Activated T-cell treated with anti-CD3 and anti-CD28 coated beads for 1 hour (primary cell): ENCODE measurements around the gene OPN1LW.
"Not testable (repeated sequence)": the region's sequence is repeated elsewhere in the genome, so short reads cannot be mapped to it uniquely, and the experiment has no call there.

Experiments used
- DNase-seq: peaks from one replicate; pipeline ENCODE4 v3.0.0-alpha.2; 2020; ENCODE audit warnings: low read depth

OPN1LW gene

DNA sequence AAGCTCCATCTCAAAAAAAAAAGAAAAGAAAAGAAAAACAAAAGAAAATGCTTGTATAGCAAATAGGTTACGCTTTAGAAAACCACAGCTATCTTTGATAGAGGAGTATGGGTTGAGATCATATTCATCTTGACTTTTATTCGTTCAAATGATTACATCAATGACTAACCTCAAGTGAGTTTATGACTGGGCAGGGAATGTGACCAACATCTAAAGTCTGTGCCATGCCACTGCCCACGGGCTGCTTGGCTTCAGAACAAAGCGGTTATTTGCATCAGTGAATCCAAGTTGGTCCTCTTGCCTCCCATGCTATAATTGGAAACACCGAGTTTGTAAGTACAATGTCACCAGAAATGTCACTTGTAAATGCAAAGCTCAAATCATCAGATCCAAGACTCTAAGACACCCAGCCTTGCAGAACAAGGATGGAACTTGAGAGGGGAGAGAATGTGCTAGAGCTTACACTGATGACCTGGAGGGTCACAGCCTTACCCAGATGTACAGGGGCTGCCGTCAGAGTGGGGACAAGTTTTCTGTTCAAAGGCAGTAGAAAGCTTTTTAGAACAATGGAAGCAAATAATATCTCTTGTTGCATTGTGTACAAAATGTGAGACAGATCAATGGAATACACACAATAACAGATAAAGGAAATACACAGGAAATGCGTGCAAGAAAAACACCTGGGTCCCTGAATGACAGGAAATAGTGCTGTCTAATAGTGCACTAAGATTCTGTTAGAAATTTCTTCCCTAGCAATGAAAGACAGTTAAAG lies 8.4 kb upstream of the OPN1LW start:
- no peak for DNase-seq

DNA sequence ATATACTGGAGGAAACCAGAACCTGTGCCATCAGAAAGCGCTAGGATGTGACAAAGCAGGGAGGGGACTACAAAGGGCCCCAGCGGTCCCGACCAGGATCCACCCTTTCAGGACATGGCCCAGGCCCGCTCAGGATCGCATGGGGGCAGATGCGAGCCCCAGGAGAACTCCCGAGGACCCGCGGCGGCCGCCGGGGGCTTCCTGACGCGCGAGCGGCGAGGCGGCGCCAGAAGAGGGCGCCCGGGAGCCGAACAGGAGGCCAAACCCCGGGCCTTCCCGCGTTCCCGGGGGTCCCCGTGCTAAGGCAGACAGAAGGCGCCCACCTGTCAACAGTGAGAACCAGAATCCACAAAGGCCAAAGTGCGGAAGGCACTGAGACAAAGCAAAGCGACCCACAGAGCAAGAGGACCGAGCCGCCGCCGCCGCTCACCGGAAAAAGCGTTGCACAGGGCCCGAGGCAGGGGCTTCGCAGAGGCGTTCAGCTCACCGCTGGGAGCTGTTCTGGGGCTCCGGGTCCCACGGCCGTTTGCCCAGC lies 7.3 kb upstream of the OPN1LW start:
- peak; percentile 54 for DNase-seq

DNA sequence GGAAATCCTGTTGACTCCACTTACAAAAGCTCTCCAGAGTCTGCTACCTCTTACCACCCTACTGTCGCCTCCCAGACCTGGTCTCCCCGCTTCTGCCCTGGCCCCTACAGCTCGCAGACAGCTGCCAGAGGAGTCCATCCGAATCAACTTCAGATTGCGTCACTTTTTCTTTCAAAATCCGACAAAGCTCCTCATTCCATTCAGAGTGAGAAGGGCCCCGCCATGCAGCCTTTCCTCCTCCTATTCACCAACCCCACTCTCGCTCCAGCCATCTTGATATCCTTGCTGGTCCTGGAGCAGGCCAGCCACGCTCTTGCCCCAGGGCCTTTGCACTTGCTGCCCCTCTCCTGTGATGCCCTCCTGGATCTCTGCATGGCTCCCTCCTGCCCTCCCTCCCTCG lies 5.2 kb upstream of the OPN1LW start:
- no peak for DNase-seq

DNA sequence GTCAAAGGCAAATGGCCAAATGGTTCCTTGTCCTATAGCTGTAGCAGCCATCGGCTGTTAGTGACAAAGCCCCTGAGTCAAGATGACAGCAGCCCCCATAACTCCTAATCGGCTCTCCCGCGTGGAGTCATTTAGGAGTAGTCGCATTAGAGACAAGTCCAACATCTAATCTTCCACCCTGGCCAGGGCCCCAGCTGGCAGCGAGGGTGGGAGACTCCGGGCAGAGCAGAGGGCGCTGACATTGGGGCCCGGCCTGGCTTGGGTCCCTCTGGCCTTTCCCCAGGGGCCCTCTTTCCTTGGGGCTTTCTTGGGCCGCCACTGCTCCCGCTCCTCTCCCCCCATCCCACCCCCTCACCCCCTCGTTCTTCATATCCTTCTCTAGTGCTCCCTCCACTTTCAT lies 3.8 kb upstream of the OPN1LW start:
- no peak for DNase-seq

DNA sequence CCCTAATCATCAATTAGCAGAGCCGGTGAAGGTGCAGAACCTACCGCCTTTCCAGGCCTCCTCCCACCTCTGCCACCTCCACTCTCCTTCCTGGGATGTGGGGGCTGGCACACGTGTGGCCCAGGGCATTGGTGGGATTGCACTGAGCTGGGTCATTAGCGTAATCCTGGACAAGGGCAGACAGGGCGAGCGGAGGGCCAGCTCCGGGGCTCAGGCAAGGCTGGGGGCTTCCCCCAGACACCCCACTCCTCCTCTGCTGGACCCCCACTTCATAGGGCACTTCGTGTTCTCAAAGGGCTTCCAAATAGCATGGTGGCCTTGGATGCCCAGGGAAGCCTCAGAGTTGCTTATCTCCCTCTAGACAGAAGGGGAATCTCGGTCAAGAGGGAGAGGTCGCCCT lies 3.3 kb upstream of the OPN1LW start:
- DNase-seq, result no peak

DNA sequence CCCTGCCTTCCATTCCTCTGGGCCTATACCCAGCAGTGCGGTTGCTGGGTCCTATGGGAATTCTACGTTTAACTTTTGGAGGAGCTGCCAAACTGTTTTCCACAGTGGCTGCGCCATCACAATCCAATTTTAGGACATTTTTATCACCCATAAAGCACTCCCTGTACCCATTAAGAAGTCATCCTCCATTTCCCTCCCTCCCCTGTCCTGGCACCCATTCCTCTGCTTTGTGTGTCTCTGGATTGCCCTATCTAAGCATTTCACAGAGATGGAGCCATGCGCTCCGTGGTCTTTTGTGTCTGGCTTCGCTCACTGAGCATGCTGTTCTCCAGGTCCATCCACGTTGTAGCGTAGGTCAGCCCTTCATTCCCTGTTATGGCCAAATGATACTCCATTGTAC lies 1.7 kb upstream of the OPN1LW start:
- no peak for DNase-seq

DNA sequence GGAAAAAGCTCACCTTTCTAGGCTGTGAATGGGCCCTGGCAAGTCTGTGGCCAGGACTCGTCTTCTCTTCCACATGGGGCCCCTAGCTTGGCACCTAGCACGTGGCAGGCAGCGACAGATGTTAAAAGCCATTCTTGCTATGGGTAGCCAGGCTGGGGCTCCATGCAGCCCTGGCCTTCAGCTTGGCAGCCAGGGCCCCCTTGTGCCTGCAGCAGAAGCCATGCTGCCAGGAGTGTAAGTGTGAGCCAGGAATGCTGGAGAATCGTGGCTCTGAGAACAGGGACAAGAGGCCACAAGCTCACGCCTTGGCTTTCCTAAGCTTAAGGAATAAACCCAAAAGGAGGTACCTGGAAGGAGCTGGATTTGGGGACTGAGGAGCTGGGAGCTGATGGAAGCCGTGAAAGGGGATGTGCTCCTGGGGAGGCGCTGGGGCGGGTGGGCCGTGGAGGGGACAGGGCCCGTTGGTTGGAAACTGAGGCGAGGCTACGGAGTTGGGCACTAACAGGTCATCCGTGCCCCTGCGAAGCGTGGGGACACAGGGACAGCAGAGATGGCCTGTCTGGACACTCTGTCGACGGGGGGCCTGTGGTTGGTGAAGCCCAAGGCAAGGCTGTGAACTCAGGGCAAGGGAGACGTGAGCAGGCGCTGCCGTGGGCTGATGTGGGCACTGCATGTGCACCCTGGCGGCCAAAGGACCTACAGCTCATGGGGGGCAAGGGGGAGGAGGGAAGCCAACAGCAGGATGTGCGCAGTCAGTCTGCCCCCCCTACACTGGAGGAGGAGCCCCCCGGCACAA lies 895 bp upstream of the OPN1LW start:
- DNase-seq, result no peak

DNA sequence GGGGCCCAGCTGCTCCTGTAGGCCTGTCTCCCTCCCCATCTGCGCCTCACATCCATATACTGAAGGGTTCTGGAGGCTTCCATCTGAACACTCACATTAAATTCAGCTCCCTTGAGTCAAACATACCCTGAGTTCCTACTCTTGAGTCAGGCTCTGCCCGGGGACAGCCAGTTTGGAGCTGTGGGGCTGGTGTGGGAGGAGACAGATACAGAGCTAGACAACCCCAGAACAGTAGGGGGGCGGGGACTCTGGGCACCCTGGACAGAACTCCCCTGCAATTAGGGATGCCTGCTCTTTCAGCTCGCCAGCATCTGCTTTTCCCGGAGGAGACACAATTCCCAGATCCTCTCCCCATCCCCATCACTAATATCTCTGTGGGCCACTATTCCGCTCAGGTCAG lies 7.0 kb downstream of the OPN1LW start:
- not testable (repeated sequence) for DNase-seq

DNA sequence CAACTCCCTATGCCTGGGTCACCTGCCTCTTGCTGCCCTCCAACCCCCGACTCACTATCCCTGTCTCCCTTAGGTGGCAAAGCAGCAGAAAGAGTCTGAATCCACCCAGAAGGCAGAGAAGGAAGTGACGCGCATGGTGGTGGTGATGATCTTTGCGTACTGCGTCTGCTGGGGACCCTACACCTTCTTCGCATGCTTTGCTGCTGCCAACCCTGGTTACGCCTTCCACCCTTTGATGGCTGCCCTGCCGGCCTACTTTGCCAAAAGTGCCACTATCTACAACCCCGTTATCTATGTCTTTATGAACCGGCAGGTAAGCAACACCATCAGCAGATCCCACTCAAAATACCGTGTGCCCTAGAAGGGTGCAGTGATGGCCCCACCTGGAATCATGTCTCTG lies 12.2 kb downstream of the OPN1LW start:
- DNase-seq, result not testable (repeated sequence)

DNA sequence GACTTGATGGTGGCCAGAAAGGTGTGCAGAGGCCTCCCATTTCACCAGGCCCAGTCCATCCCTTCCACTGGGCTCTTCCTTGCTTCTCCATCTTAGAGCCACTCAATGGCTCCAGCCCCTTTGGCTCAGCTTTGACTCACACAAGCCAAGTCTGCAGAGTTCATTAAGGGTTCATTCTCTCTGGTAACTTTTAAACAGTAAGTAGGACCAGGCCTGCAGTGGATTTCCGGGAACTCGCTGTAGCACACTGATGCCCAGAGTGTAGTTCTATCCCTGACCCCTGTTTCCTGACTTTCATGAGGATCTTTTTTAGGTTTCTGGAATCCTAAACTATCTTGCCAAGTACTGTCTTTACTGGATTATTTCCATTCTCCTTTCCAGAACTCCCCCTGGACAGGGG lies 13.2 kb downstream of the OPN1LW start:
- DNase-seq, result not testable (repeated sequence)

DNA sequence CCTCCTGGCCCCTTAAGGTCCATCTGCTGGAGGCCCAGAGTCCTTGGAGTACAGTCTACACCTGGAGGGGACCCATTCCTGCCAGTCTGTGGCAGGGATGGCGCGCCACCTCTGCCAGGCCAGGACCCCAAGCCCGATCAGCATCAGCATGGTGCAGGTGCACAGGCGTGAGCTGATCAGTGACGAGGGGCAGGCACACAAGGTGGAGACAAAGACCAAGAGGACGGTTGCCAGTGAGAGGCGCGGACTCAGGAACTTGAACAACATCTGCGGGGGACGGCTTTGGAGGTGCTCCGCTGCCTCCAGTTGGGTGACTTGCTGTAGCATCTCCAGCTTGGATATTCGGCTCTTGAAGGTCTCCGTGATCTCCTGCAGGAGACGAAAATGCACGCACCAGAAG lies 15.3 kb downstream of the OPN1LW start:
- DNase-seq, result not testable (repeated sequence)

DNA sequence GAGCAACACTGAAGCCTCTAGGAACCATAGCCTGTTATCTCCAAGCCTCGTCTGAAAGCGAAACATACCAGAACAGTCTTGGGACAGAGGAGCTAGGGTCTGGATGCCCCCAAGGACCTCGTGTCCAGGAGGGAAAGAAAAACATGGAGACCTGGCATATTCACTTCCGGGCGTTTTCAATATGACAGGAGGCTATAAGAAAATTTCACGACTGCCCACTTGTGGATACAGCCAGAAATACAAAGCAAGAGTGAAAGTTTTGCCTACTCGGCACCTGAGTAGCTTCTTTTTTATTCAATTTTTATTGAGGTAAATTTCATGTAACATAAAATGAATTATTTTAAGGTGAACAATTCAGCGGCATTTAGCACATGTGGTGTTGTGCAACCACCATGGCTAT lies 20.9 kb downstream of the OPN1LW start:
- DNase-seq, result not testable (repeated sequence)

DNA sequence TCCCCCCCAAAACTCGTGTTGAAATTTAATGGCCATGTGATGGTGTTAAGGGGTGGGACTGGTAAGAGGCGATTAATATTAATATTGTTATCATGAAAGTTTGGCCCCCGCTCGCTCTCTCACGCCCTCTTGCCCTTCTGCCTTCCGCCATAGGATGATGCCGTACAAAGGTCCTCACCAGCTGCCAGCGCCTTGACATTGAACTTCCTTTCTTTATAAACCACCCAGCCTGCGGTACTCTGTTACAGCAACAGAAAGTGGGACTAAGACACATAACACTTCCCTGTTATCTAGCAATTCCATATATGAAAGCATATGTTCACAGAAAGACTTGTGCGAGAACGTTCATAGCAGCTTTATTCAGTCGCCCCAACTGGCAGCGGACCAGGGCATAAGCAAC lies 24.3 kb downstream of the OPN1LW start:
- not testable (repeated sequence) for DNase-seq

DNA sequence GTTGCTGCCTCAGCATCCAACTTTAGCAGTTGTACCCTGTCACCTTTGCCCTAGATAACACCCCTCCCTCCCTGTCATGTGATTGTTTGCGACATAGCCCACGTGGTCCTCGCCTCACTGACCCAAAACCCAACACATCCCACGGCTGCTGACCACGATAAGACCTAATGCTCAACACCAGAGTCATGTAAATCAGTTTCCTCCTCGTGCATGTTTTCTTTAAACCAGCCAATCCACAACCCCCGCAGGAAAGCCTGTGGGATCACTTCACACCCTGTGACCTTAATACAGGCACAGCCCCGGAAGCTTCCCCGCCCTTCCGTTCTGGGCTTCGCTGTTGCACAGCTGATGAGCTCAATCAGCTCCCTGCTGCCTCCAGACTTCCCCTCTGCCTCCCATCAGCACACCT lies 28.5 kb downstream of the OPN1LW start:
- DNase-seq, result not testable (repeated sequence)

DNA sequence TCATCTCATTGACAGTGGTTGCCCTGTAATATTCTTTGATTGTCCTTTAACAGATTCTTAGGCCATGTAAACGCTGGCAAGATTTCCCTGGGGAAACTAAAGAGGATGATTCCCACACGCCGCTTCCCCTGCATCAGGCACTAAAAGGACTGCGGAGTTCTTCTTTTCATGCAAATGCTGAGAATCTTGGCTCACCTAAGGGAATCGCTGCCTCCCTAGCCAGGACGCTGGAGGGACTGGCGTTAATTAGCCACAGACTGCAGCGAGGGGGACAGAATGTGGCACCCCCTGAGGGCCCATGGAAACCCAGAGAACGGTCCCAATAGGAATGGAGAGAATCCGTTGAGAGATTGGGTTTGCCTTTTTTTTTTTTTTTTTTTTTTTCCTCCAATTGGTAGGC lies 30.3 kb downstream of the OPN1LW start:
- not testable (repeated sequence) for DNase-seq

DNA sequence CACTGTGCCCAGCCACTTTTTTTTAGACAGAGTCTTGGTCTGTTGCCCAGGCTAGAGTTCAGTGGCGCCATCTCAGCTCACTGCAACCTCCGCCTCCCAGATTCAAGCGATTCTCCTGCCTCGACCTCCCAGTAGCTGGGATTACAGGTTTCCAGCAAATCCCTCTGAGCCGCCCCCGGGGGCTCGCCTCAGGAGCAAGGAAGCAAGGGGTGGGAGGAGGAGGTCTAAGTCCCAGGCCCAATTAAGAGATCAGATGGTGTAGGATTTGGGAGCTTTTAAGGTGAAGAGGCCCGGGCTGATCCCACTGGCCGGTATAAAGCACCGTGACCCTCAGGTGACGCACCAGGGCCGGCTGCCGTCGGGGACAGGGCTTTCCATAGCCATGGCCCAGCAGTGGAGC lies 38.3 kb downstream of the OPN1LW start, which contains the start of gene OPN1MW:
Gene OPN1MW (plus strand): TSS at position 301 of the 400 bp plus-strand sequence. CDS start 82 bp downstream, at position 383.
- DNase-seq, result not testable (repeated sequence)

DNA sequence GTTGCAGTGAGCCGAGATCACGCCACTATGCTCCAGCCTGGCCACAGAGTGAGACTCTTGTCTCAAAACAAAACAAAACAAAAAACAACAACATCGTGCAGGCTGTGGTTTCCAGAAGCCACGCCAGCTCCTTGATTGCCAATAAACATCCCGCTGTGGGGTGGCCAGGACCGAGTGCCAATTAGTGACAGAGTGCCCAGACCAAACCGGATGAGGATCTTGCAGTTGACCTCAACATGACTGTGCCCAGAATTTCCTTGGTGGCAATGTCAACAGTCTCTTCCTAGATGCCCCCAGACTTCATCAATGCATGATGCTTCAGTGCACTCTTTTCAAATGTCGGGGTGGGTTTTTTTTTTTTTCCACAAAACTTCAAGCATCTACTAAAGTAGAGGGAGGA lies 39.8 kb downstream of the OPN1LW start:
- DNase-seq, result not testable (repeated sequence)

DNA sequence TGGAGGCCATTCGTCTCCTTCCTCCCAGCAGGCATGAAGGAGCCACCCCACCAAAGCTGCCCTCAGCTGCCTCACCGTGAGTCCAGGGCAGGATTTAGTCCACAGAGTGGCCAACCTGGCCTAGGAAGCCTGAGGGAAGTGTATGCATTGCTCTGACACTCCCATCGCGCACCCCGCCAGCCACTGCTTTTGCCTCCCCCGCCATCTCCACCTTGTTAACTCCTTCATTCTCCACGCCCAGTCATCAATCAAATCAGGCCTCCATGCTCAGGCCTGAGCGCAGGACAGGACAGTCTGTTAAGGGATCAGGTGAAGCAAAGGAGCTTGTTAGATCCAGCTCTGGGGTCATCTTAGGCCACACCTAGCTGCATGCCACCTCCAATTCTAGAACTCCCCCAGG lies 48.8 kb downstream of the OPN1LW start:
- DNase-seq, result not testable (repeated sequence)

DNA sequence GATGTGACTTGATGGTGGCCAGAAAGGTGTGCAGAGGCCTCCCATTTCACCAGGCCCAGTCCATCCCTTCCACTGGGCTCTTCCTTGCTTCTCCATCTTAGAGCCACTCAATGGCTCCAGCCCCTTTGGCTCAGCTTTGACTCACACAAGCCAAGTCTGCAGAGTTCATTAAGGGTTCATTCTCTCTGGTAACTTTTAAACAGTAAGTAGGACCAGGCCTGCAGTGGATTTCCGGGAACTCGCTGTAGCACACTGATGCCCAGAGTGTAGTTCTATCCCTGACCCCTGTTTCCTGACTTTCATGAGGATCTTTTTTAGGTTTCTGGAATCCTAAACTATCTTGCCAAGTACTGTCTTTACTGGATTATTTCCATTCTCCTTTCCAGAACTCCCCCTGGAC lies 50.3 kb downstream of the OPN1LW start:
- DNase-seq, result not testable (repeated sequence)

DNA sequence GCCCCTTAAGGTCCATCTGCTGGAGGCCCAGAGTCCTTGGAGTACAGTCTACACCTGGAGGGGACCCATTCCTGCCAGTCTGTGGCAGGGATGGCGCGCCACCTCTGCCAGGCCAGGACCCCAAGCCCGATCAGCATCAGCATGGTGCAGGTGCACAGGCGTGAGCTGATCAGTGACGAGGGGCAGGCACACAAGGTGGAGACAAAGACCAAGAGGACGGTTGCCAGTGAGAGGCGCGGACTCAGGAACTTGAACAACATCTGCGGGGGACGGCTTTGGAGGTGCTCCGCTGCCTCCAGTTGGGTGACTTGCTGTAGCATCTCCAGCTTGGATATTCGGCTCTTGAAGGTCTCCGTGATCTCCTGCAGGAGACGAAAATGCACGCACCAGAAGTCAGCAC lies 52.4 kb downstream of the OPN1LW start:
- not testable (repeated sequence) for DNase-seq
